GM08714 (cell line): ENCODE results near the gene NUDT14.

Experiments used
- H3K4me3 ChIP-seq: fragments of 200-500 bp; sonication (Bioruptor generic); 2 replicates; pipeline ENCODE4 v1.5.1; 2014; ENCODE audit warnings: mild to moderate bottlenecking, low read length, inconsistent platforms
- ZNF274 ChIP-seq: IDR thresholded peaks from 2 replicates; pipeline ENCODE4 v1.6.1; 2012; ENCODE audit warnings: mild to moderate bottlenecking, low read depth, low read length

The NUDT14 gene

DNA sequence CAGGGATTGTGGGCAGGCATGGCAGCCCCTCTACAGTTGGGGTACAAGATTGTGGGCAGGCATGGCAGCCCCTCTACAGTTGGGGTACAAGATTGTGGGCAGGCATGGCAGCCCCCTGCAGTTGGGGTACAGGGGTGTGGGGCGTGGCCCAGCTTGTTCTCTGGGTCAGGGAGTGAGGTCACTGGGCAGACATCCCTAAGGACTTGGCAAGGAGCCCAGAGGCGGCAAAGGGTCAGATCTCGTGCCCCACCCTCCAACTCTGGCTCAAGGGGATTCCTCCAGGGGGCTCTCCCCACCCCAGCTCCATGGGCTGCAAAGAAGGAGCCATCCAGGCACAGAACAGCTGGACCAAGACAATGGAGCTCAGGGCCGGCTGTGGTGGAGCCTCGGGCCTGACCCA lies 25.8 kb upstream of the NUDT14 start:
- TF ChIP-seq ZNF274, result no peak
- H3K4me3 ChIP-seq, result no peak overlapping the region

DNA sequence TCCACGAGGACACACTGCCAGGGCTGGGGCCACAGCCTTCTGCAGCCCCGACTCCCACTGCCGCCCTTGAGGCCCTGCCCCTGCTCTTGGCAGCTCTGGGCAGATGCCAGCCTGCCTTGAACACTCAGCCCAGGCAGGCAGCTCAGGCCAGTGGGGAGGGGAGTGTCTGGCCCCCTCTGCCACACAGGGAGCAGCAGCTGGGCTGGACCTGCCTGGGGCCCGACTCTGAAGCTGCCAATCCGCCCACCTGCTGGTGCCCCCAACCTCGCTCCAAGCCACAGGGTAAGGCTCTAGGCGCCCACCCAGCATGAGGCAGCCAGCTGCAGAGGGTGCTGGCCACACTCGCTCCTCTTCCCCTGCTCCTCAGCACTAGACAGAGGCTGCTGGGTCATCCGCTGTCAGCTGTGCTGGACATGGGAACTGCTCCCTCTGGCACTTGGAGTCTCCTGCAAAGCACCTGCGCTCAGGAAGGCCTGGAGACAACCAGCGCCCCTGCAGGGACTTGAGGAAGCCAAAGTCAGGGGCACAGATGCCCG lies 24.6 kb upstream of the NUDT14 start:
- TF ChIP-seq ZNF274, result no peak

DNA sequence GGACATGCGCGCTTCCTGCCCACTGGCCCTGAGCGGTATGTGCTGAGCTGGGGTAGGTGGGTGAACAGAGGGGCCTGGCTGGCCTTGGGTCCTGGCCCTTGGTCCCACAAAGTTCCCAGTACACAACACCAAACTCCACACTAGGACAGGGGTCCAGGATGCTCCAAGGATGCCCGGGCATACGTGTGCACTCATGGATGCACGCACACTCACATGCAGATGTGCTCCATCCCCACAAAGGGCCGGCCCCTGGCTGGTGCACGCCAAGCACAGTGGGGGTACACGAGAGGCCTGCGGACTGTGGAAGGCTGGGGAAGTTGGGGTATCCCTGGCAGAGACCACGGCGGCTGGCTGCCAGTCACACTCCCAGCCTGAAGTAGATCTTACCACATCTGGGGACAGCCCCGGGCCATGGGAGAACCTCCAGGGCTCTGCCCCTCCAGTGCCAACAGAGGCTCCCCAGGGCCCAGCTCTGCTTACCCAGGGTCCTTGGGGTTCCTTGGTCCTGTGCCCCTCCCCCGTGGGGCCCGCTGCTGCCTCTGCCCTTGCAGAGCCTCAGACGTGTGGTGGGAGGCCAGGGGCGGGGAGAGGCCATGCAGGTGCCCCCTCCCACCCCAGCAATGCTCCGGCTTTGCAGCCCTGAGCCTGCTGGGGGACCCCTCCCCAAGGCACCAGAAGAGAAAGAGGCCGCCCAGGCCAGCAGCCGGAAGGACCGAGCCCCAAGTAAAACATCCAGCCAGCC lies 24.0 kb upstream of the NUDT14 start:
- no peak for TF ChIP-seq ZNF274
- H3K4me3 ChIP-seq, result no peak overlapping the region

More for the DNA sequence above, 24.6 kb upstream of the NUDT14 start:
- H3K4me3 ChIP-seq, result no peak overlapping the region

DNA sequence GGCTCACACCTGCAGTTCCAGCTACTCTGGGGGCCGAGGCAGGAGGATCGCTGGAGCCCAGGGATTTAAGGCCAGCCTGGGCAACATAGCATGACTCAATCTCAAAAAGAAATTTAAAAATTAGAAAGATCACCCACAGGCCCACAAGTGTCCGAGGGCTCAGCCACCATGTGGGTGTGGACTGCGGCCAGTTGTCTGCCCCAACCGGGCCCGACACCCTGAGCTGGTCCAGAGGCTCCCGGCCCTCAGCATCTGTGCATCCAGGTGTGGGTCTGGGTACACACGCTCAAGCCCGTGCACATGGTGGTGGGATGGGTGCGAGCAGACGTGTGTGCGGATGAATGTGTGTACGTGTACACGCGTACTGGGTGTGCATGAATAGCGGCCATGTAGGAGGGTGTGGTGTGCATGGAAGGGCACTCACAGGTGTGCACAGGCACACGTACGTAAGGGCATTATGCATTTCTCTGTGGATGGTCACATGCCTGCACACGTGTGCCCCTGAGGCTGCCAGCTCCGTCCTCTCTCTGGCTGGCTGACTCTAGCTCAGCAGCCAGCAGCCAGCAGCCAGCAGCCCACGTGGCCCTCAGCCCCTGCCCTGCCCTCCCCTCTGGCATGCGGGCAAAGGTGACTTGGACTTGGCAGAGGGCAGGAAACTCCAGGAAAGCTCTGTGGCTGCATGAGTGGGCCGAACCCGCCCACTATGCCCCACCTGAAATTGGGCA lies 23.3 kb upstream of the NUDT14 start:
- H3K4me3 ChIP-seq, result no peak overlapping the region
- no peak for TF ChIP-seq ZNF274

DNA sequence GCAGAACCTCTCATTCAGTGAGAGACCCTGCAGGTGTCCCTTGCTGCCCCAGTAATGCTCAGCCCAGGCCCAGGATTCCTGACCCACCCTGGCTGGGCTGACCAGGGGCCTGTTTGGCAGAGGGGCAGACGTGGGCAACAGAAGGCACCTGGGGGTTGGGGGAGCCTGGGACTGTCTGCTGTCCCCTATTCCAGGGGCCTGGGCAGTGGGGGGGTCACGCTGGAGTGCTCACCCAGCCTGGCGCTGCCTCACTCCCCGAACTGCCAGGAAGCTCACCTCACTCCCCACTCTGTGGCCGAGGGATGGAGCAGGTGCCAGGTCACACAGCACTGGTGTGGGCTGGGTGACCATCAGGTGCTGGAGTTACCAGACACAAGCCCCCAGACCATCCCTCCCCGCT lies 22.6 kb upstream of the NUDT14 start:
- no peak overlapping the region for H3K4me3 ChIP-seq
- TF ChIP-seq ZNF274, result no peak

DNA sequence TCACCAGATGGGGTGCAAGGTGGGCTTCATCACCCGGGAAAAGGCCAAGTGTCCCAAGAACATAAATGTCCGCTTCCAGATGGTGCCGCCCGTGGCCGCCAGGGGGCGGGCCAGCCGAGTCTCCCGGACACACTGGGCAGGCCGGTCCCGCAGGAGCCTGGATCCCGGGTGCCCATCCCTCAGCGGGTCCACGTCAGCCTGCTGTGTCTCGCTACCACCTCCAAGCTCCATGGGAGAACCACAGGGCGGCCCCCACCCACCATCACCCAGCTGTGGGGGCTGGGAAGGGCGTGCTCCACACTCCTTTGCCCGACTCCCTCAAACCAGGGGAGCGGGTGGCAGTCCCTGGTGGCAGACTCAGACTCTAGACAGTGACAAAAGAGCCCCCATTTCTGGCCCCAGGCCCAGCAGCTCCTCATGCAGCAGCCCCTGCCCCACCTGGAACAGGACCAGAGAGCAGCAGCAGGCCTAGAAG lies 22.0 kb upstream of the NUDT14 start:
- H3K4me3 ChIP-seq, result no peak overlapping the region
- no peak for TF ChIP-seq ZNF274

DNA sequence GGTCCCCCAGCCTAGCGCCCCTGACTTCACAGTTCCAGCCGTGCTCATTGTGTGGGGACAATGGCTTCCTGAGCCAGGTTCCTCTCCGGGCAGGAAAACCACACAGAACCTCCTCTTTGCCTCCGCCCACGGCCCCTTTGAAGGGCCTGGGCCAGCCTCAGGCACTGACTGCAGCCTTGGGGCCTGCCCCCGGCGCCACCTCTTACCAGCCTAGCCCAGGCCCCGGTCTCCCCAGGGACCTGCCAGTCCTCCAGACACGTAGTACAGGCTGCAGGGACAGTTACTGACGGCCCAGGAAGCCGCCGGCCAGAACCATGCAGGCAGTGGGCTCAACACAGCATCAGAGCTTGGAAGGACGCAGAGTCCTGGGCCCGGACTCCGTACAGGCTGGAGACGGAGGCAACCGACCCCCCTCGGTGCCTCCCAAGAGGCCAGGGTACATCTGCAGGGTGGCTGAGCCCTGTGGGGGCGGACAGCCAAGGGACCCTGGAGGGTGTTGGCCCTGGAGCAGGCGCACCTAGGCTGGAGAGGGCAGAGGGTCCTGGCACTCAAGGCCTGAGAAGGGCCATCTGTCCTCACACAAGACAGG lies 20.9 kb upstream of the NUDT14 start:
- no peak overlapping the region for H3K4me3 ChIP-seq
- TF ChIP-seq ZNF274, result no peak

DNA sequence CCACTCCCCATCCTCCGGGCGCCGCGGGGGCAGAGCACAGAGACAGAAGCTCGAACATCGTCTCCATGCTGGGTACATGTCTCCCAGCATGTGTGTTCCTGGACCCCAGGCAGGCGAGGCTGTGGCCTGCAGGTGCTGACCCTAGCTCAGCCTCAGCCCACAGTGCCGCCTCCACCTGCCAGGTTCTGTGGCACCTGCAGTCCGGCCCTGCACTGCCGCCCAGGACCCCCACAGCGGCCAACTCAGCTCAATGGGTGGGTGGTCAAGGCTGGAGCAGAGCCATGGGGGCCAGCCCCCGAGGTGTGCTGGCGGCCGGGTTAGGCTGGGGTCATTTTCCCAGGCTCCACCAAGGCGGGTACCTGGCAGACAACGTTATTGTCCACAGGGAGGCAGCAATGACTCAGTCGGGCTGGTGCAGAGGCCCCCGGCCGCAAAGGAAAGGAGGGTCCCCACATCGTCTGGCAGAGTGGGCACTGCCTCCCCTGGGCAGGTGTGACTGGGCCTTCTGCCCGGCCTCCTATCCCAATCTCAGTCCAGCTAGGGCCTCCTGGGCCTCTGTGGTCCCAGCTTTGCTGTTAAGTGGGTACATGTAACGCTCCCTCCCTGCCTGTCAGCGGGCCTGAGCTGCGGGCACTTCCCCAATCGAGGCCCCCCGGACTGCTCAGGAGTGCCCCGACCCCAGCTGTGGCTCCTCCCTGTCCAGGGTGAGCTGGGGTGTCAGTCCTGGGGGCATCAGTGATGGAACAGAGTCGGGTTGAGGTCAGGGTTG lies 20.2 kb upstream of the NUDT14 start:
- no peak for TF ChIP-seq ZNF274
- no peak overlapping the region for H3K4me3 ChIP-seq

DNA sequence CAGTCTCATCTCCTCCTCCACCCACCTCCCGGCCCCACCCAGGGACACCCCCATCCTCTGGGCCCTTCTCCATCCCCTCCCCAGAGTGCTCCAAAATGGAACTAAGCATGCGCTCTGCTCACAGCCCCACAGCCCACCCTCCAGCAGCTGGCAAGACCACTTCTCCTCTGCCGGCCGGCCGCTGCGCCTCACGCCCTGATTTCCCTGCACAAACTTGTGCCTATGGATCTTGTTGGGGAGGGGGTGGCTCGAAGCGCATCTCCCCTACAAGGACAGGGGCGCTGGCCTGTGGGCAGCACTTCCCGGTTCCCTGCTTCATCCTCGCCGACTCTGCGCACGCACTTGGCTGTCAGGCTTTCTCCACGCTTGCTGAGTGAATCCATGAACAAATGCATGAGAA lies 19.5 kb upstream of the NUDT14 start:
- TF ChIP-seq ZNF274, result no peak

DNA sequence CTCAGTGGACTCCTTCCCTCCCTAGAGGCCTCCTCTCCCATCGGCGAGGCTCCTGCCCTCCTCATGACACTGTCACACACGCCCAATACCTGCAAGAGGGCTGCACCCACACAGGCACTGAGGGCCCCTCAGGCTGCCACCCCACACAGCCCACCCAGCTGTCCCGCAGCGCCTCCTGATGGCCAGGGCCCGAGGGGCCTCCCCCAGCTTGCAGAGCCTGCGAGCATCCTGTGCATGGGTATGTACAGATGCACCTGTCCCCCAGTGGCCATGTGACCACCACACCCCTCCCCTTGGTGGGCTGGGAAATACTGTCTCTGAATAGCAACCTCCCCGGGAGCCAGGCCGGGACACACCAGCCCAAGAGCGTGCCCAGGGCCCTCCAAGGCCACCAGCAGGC lies 19.0 kb upstream of the NUDT14 start:
- no peak overlapping the region for H3K4me3 ChIP-seq
- no peak for TF ChIP-seq ZNF274

More for the DNA sequence above, 19.5 kb upstream of the NUDT14 start:
- no peak overlapping the region for H3K4me3 ChIP-seq

DNA sequence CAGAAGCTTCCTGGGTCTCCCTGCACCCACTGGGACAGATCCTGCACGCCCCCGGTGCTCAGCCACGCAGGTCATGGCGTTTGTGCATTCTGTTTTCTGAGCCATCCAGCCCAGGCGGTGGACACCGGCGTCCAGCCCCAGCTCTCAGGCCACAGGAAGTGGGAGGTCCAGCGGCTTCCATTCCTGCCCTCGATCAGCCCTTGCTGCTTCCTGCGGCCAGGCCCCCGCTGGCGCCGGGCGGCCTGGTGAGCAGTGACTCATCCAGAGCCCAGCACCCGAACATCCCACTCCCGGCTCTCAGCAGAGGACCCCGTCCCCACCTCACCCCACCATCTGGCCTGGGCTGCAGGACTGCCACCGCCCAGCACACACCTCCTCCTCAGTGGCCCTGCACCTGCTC lies 18.0 kb upstream of the NUDT14 start:
- no peak for TF ChIP-seq ZNF274
- no peak overlapping the region for H3K4me3 ChIP-seq

DNA sequence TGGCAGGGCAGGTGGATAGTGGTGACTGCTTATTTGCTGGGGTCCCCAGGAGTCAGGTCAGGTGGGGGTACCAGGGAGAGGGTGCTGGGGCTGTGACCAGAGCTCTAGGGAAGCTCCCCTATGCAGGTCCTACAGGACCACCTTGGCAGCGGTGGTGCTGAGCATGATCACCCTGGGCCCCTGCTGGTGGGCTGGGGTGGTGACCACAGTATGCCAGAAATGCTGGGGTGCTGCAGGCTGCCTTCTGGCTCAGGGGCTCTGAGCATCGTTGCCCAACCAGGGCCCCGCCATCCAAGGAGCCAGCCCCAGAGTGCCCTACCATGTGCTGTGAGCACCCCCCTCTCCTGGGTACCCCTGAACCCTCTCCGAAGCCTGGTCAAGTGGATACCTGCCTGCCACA lies 17.5 kb upstream of the NUDT14 start:
- no peak for TF ChIP-seq ZNF274
- H3K4me3 ChIP-seq, result no peak overlapping the region

DNA sequence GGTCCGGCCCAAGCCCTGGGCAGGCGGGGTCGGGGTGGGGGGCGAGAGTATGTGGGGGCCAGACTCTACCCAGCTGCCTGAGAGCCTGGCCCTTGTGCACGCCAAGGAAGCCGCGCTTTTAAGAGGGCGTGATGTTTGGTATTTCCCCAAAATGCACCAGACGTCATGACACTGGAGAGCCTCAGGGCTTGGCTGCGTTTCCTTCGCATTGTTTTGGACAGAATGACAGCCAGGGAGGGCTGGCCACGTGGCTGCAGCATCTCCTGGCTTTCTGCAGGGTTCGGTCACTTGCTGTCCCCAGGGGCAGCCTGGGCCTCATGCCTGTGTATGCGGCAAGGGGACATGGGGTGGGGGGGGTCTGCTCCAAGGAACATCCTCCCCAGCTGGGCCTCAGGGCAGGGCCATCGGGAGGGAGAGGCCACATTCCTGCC lies 16.1 kb upstream of the NUDT14 start:
- TF ChIP-seq ZNF274, result no peak
- H3K4me3 ChIP-seq, result no peak overlapping the region
